Tibial nerve (tissue), 4 donors: Measurements from ENCODE around the gene SERPINB7. TPM values are rescaled to one million over a fixed set of nuclear protein-coding genes. Genes with fewer than 3 reads are reported as not detected.

Experiments used
- DNase-seq, 2 donors: peaks; one replicate each; pipeline ENCODE4 v3.0.0-alpha.2; 2019; ENCODE audit warnings: low spot score in 2 of 2
- H3K27ac ChIP-seq, 4 donors: fragments of 200-600 bp; sonication (generic) in 3 of 4; one replicate each; pipeline ENCODE4 v1.5.1; 2017 to 2019; ENCODE audit warnings: mild to moderate bottlenecking in 1 of 4
- H3K27me3 ChIP-seq, 2 donors: fragments of 200-600 bp; sonication (generic) in 1 of 2; one replicate each; pipeline versions ENCODE4 v1.5.1 to v1.6.0; 2017 to 2019
- H3K36me3 ChIP-seq, 3 donors: fragments of 200-600 bp; sonication (generic); one replicate each; pipeline ENCODE4 v1.5.1; 2018 to 2019
- H3K4me1 ChIP-seq, 4 donors: fragments of 200-600 bp; sonication (generic) in 3 of 4; one replicate each; pipeline ENCODE4 v1.5.1; 2017 to 2019
- H3K4me3 ChIP-seq, 4 donors: fragments of 200-600 bp; sonication (generic) in 3 of 4; one replicate each; pipeline ENCODE4 v1.5.1; 2017 to 2019; ENCODE audit warnings: mild to moderate bottlenecking in 1 of 4, moderate library complexity in 1 of 4
- H3K9me3 ChIP-seq, 4 donors: fragments of 200-600 bp; sonication (generic) in 3 of 4; one replicate each; pipeline ENCODE4 v1.5.1; 2017 to 2019
- CTCF ChIP-seq, 5 experiments: fragments of 200-600 bp in 3 of 5; fragments of 450-650 bp in 2 of 5; sonication (generic) in 3 of 5; IDR thresholded peaks; one replicate each; pipeline ENCODE4 v1.5.1; 2016 to 2019; ENCODE audit warnings: antibody characterized with exemption in 5 of 5, mild to moderate bottlenecking in 3 of 5, moderate library complexity in 2 of 5
- EP300 ChIP-seq, 2 donors: sonication (generic); formaldehyde crosslinking; IDR thresholded peaks; one replicate each; pipeline ENCODE4 v1.6.1; 2017; ENCODE audit warnings: antibody characterized with exemption in 2 of 2, mild to moderate bottlenecking in 1 of 2
- POLR2A ChIP-seq, 2 donors: fragments of 450-650 bp; IDR thresholded peaks; one replicate each; pipeline ENCODE4 v1.6.1; 2017; ENCODE audit warnings: antibody characterized with exemption in 2 of 2, mild to moderate bottlenecking in 2 of 2, moderate library complexity in 2 of 2
- WGBS, 2 donors: methylation state at CpG; one replicate each; pipeline ENCODE4 v1.1.5; 2018; 5-methylcytosine and 5-hydroxymethylcytosine counted together
- total RNA-seq, 4 donors: library from RNA; depleted of rRNA; stranded (reverse); fragments of >200 nt; gene quantifications; one replicate each; pipeline ENCODE4 v1.1.0, GENCODE V29; 2016

SERPINB7 gene
- total RNA-seq, 4 donors from 2014 or later: not detected

GRCh38 chr18:63736876-63737275 lies 38.3 kb upstream of the SERPINB7 start:
- Histone ChIP-seq H3K27me3 (no peaks in the 10 kb centered on the region), H3K4me3 (no peak overlapping the region), H3K9me3 (no peaks in the 10 kb centered on the region), H3K36me3 (no peaks in the 10 kb centered on the region), H3K27ac (no peak overlapping the region), H3K4me1 (no peaks in the 10 kb centered on the region)
- DNase-seq: no peak
- no peak for TF ChIP-seq EP300 (IDR thresholded peaks at IDR 0.05)
- no peak for TF ChIP-seq POLR2A (IDR thresholded peaks at IDR 0.05)
- TF ChIP-seq CTCF (IDR thresholded peaks at IDR 0.05): no peak

- H3K27ac ChIP-seq: no peak overlapping the region
- no peak for TF ChIP-seq EP300 (IDR thresholded peaks at IDR 0.05)
- no peaks in the 10 kb centered on the region for H3K9me3 ChIP-seq
- no peaks in the 10 kb centered on the region for H3K36me3 ChIP-seq
- H3K4me3 ChIP-seq: no peak overlapping the region
- WGBS, 2 donors: 53 to 71% methylated on average over 4 of the region's 4 CpGs
- DNase-seq: no peak
- H3K4me1 ChIP-seq: no peaks in the 10 kb centered on the region
- H3K27me3 ChIP-seq: no peaks in the 10 kb centered on the region
These were observed 33.4 kb upstream of the SERPINB7 start for GRCh38 chr18:63741769-63742168.

GRCh38 chr18:63747006-63747405 lies 28.2 kb upstream of the SERPINB7 start:
- Histone ChIP-seq H3K27ac (no peak overlapping the region), H3K4me3 (no peak overlapping the region), H3K4me1 (no peaks in the 10 kb centered on the region), H3K27me3 (no peaks in the 10 kb centered on the region), H3K9me3 (peaks cover 0 to 6% (median 0%) of the 10 kb centered on the region in 4 donors), H3K36me3 (no peaks in the 10 kb centered on the region)
- WGBS, 2 donors: 84 to 95% methylated on average over 2 of the region's 2 CpGs
- DNase-seq: no peak
- TF ChIP-seq POLR2A (IDR thresholded peaks at IDR 0.05): no peak
- TF ChIP-seq CTCF (IDR thresholded peaks at IDR 0.05): no peak
- no peak for TF ChIP-seq EP300 (IDR thresholded peaks at IDR 0.05)

GRCh38 chr18:63749489-63749888 lies 25.7 kb upstream of the SERPINB7 start:
- no peak for DNase-seq
- H3K4me1 ChIP-seq: no peaks in the 10 kb centered on the region
- no peaks in the 10 kb centered on the region for H3K36me3 ChIP-seq
- 72 to 79% methylated on average over 1 of the region's 1 CpG for WGBS, 2 donors
- no peak overlapping the region for H3K4me3 ChIP-seq
- TF ChIP-seq CTCF (IDR thresholded peaks at IDR 0.05) (no peak), POLR2A (IDR thresholded peaks at IDR 0.05) (no peak), EP300 (IDR thresholded peaks at IDR 0.05) (no peak)
- H3K27ac ChIP-seq: no peak overlapping the region
- no peaks in the 10 kb centered on the region for H3K27me3 ChIP-seq
- peaks cover 0 to 6% (median 0%) of the 10 kb centered on the region in 4 donors for H3K9me3 ChIP-seq

GRCh38 chr18:63752636-63753035 lies 22.6 kb upstream of the SERPINB7 start:
- Histone ChIP-seq H3K36me3 (no peaks in the 10 kb centered on the region), H3K27me3 (no peaks in the 10 kb centered on the region), H3K27ac (no peak overlapping the region), H3K4me3 (no peak overlapping the region), H3K4me1 (no peaks in the 10 kb centered on the region), H3K9me3 (peaks cover 0 to 6% (median 0%) of the 10 kb centered on the region in 4 donors)
- TF ChIP-seq POLR2A (IDR thresholded peaks at IDR 0.05) (no peak), EP300 (IDR thresholded peaks at IDR 0.05) (no peak), CTCF (IDR thresholded peaks at IDR 0.05) (no peak)
- 73 to 81% methylated on average over 2 of the region's 2 CpGs for WGBS, 2 donors
- DNase-seq: no peak

- no peak overlapping the region for H3K27ac ChIP-seq
- peaks cover 0 to 2% (median 0%) of the 10 kb centered on the region in 4 donors for H3K9me3 ChIP-seq
- H3K4me1 ChIP-seq: no peaks in the 10 kb centered on the region
These were observed 21.5 kb upstream of the SERPINB7 start for GRCh38 chr18:63753676-63754075.

More at GRCh38 chr18:63753676-63754075, 21.5 kb upstream of the SERPINB7 start:
- Histone ChIP-seq H3K27me3 (no peaks in the 10 kb centered on the region), H3K36me3 (no peaks in the 10 kb centered on the region), H3K4me3 (no peak overlapping the region)
- DNase-seq: no peak
- TF ChIP-seq EP300 (IDR thresholded peaks at IDR 0.05) (no peak), CTCF (IDR thresholded peaks at IDR 0.05) (no peak), POLR2A (IDR thresholded peaks at IDR 0.05) (no peak)
